Measurements from ENCODE around the gene UST.

GRCh38 chr6:148822819-148823218 lies 76.0 kb downstream of the UST start:
- TF ChIP-seq EZH2 (IDR thresholded peaks at IDR 0.05; ENCODE audit: borderline replicate concordance) (no peak), CTCF (IDR thresholded peaks at IDR 0.05; ENCODE audit: poor library complexity) (no peak), EZH2phosphoT487 (IDR thresholded peaks at IDR 0.05; ENCODE audit: low read depth, severe bottlenecking, unreplicated experiment) (no peak)
